Cardiac muscle cell (in vitro differentiated cells and primary cell): ENCODE results near the gene GFI1B. TPM values are rescaled to one million over a fixed set of nuclear protein-coding genes. Genes with fewer than 3 reads are reported as not detected.
A peak's percentile ranks its signal among the peaks of the same experiment; 100 is the strongest.

ENCODE experiments used
- DNase-seq, 2 donors: peaks; one replicate each; pipeline versions ENCODE4 v3.0.0 to v3.0.0-alpha.2; 2010 to 2017; ENCODE audit warnings: low read depth in 1 of 2, low spot score in 1 of 2
- H3K27ac ChIP-seq: fragments of 200-600 bp; sonication (generic); 2 replicates; pipeline ENCODE4 v1.5.1; 2016
- H3K27me3 ChIP-seq: fragments of 200-600 bp; sonication (generic); 2 replicates; pipeline ENCODE4 v1.6.0; 2016; ENCODE audit warnings: control low read depth
- H3K36me3 ChIP-seq: fragments of 200-600 bp; sonication (generic); 2 replicates; pipeline ENCODE4 v1.5.1; 2016; ENCODE audit warnings: control low read depth
- H3K4me1 ChIP-seq: fragments of 200-600 bp; sonication (generic); 2 replicates; pipeline ENCODE4 v1.8.1; 2017; ENCODE audit warnings: low read depth, mild to moderate bottlenecking, mixed run types
- H3K4me3 ChIP-seq: fragments of 200-600 bp; sonication (generic); 2 replicates; pipeline ENCODE4 v1.5.1; 2016; ENCODE audit warnings: mild to moderate bottlenecking
- H3K9me3 ChIP-seq: fragments of 200-600 bp; sonication (generic); 2 replicates; pipeline ENCODE4 v1.5.1; 2017; ENCODE audit warnings: low read depth, mild to moderate bottlenecking, control low read depth
- polyA plus RNA-seq: library from polyadenylated mRNA; unstranded; fragments of >200 nt; fragmentation: Nextera tagmentation; extraction: Ambion mirVana; gene quantifications from 2 replicates; pipeline ENCODE4 v1.2.1, GENCODE V29; 2016
- total RNA-seq: library from RNA; depleted of rRNA; stranded (reverse); fragments of >200 nt; gene quantifications from 2 replicates; pipeline ENCODE4 v1.2.3, GENCODE V29; 2016
- TF ChIP-seq, protein P1 (sequence below): IDR thresholded peaks from 2 replicates; pipeline ENCODE4 v1.5.1; 2012; ENCODE audit warnings: low read depth, mild to moderate bottlenecking, low read length

Gene GFI1B
- total and polyA plus RNA-seq, 2 experiments from 2014 or later: 0.06 TPM; not detected in 1

DNA sequence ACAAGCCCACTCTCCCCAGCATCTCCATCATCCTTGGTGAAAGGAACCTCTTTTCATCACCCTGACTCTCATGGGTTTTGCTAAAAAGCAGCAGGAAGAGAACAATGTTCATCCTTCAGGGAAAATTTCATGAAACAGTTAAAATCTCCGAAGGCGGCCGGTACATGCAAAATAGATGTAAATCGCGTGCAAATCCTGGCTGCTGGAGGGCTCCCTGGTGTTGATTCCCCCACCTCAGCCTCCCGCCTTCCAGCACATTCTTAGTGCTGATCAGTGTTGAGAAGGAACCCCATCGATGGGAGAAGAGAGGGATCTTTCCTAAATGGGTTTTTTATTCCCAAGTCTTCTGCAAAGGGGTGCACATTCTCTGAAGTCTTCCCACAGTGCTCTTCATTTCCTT lies 8.7 kb upstream of the GFI1B start:
- no peaks in the 10 kb centered on the region for H3K4me1 ChIP-seq
- H3K9me3 ChIP-seq: no peaks in the 10 kb centered on the region
- peaks cover 16% of the 10 kb centered on the region for H3K27me3 ChIP-seq
- H3K4me3 ChIP-seq: no peak overlapping the region
- H3K36me3 ChIP-seq: no peaks in the 10 kb centered on the region
- H3K27ac ChIP-seq: no peak overlapping the region
- TF ChIP-seq, protein P1, sequence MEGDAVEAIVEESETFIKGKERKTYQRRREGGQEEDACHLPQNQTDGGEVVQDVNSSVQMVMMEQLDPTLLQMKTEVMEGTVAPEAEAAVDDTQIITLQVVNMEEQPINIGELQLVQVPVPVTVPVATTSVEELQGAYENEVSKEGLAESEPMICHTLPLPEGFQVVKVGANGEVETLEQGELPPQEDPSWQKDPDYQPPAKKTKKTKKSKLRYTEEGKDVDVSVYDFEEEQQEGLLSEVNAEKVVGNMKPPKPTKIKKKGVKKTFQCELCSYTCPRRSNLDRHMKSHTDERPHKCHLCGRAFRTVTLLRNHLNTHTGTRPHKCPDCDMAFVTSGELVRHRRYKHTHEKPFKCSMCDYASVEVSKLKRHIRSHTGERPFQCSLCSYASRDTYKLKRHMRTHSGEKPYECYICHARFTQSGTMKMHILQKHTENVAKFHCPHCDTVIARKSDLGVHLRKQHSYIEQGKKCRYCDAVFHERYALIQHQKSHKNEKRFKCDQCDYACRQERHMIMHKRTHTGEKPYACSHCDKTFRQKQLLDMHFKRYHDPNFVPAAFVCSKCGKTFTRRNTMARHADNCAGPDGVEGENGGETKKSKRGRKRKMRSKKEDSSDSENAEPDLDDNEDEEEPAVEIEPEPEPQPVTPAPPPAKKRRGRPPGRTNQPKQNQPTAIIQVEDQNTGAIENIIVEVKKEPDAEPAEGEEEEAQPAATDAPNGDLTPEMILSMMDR: no peak
- no peak for DNase-seq

DNA sequence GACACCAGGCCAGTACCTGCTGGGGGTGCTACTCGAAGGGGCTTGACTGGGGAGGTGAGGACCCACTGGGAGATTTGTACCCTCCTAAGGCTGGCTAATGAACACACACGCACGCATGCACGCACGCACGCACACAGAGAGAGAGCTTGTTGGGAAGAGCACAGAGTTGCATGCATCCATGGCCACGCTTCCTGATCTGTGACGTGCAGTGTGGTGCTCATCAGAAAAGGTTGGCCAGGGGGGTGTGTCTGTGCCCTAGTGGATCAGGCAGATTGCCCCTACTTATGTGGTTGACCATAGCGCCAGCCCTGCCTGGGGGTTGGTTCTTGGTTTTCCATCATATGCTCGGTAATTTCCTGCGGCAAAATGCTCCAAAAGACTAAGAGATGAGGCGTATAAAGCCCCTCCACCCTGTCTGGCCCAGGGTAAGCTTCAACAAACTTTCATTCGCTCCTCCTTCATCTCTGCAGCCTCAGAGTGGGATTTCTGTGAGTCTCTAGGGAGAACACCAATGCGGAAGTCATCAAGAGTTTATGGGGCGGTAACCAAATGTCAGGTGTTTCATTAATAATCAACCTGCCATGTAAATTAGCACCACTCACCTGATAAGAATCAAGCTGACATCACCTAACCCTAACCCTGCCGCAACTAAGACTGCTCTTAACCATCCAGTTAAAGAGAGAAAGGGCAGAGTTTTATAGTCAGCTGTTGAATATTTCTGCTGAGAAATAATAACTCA lies 8.0 kb upstream of the GFI1B start:
- Histone ChIP-seq H3K36me3 (no peaks in the 10 kb centered on the region), H3K9me3 (no peaks in the 10 kb centered on the region), H3K27me3 (peaks cover 22% of the 10 kb centered on the region), H3K27ac (no peak overlapping the region), H3K4me3 (no peak overlapping the region), H3K4me1 (no peaks in the 10 kb centered on the region)
- no peak for DNase-seq
- TF ChIP-seq, protein P1: no peak

DNA sequence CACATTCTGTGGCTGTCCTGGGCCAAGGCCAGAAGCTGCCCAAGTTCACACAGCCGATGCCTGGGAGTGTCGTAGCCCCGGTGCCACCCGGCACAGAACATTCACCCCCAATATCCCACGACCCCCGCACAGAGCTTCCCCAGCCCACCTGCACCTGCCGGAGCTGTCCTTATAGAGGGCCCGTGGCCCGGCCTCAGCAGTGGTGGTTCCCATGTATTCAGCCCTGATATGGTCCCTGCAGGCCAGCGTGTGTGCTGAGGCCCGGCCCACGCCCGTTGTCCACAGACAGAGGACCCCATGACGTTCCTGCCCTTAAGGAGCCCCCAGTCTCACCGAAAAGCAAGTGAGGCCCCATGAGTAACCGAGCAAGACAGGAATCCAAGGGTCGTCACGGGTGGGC lies 5.3 kb upstream of the GFI1B start:
- H3K27me3 ChIP-seq: peaks cover 31% of the 10 kb centered on the region
- H3K4me1 ChIP-seq: no peaks in the 10 kb centered on the region
- no peak overlapping the region for H3K27ac ChIP-seq
- no peak for DNase-seq
- H3K36me3 ChIP-seq: no peaks in the 10 kb centered on the region
- no peaks in the 10 kb centered on the region for H3K9me3 ChIP-seq
- TF ChIP-seq, protein P1: no peak
- no peak overlapping the region for H3K4me3 ChIP-seq

DNA sequence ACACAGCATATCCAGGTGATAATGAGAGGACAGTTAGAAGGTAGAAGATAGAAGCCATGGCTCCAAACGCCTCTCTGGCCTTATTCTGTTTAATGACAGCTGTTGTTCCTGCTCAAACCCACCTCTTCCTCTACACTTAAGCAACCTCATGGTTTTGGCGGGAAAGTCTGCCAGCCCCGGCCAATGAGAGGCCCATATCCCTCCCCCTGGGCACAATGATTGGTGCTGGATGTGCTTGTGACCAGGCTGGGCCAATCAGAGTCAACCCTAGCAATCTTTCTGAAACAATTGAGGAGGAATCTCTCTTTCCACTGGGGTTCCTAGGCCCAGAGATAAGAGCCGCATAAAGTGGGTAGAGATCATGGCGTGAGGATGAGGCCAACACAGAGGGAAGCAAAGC lies 4.8 kb upstream of the GFI1B start:
- Histone ChIP-seq H3K27me3 (peaks cover 37% of the 10 kb centered on the region), H3K4me3 (no peak overlapping the region), H3K4me1 (no peaks in the 10 kb centered on the region), H3K27ac (no peak overlapping the region), H3K9me3 (no peaks in the 10 kb centered on the region), H3K36me3 (no peaks in the 10 kb centered on the region)
- TF ChIP-seq, protein P1: no peak
- DNase-seq: peak in 1 of 2 donors; percentile 20

DNA sequence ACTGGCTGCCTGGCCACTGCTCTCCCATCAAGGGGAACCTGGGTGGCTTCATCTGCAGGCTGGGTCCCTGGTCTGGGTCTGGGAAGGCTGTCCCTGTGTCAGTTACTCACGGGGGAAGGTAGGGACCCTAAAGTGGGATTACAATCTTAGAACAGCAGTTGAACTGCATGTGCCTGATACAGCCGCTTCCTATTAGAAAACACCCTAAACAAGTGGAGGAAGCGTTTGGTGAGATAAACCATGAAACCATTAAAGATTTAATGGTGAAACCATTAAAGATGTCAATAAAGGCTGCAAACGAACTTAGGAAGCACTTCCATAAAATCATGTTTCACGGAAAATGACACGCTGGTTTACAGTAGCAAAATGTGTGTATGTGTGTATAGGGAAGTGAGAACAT lies 2.5 kb upstream of the GFI1B start:
- H3K36me3 ChIP-seq: no peaks in the 10 kb centered on the region
- no peak overlapping the region for H3K27ac ChIP-seq
- no peak overlapping the region for H3K4me3 ChIP-seq
- DNase-seq: no peak
- no peaks in the 10 kb centered on the region for H3K9me3 ChIP-seq
- H3K27me3 ChIP-seq: peaks cover 58% of the 10 kb centered on the region
- H3K4me1 ChIP-seq: no peaks in the 10 kb centered on the region
- TF ChIP-seq, protein P1: no peak

DNA sequence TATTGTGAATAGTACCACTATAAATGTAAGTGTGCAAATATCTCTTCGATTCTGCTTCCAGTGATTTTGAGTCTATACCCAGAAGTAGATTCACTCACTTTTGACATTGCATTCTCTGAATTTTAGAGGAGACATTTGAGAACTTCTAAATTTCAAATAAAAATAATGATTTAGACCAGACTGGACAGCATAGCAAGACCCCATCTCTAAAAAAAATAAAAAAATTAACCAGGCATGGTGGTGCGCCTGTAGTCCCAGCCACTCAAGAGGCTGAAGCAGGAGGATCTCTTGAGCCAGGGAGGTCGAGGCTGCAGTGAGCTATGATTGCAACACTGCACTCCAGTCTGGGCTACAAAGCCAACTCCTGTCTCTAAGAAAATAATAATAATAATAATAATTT lies 1.9 kb upstream of the GFI1B start:
- DNase-seq: no peak
- no peaks in the 10 kb centered on the region for H3K4me1 ChIP-seq
- no peaks in the 10 kb centered on the region for H3K9me3 ChIP-seq
- no peak overlapping the region for H3K27ac ChIP-seq
- no peak overlapping the region for H3K4me3 ChIP-seq
- peaks cover 63% of the 10 kb centered on the region for H3K27me3 ChIP-seq
- TF ChIP-seq, protein P1: no peak
- no peaks in the 10 kb centered on the region for H3K36me3 ChIP-seq
